Breast epithelium (tissue), 4 donors: Measurements from ENCODE around the gene PTPRM. TPM values are rescaled to one million over a fixed set of nuclear protein-coding genes. Genes with fewer than 3 reads are reported as not detected.

Experiments
- DNase-seq, 2 donors: peaks; one replicate each; pipeline ENCODE4 v3.0.0-alpha.2; 2019; ENCODE audit warnings: low spot score in 2 of 2
- H3K27ac ChIP-seq, 2 donors: fragments of 200-600 bp; sonication (generic) in 1 of 2; one replicate each; pipeline ENCODE4 v1.5.1; 2016 to 2019; ENCODE audit warnings: mild to moderate bottlenecking in 1 of 2
- H3K27me3 ChIP-seq, 2 donors: fragments of 200-600 bp; sonication (generic) in 1 of 2; one replicate each; pipeline versions ENCODE4 v1.5.1 to v1.6.0; 2017 to 2019; ENCODE audit warnings: control low read depth in 1 of 2, mild to moderate bottlenecking in 1 of 2
- H3K36me3 ChIP-seq: fragments of 200-600 bp; one replicate; pipeline ENCODE4 v1.5.1; 2019
- H3K4me1 ChIP-seq, 2 donors: fragments of 200-600 bp; sonication (generic); one replicate each; pipeline ENCODE4 v1.5.1; 2016 to 2019; ENCODE audit warnings: control low read depth in 1 of 2
- H3K4me3 ChIP-seq, 3 donors: fragments of 200-600 bp; sonication (generic); 1 replicate in 2 of 3; 2 replicates in 1 of 3; pipeline ENCODE4 v1.5.1; 2016 to 2019; ENCODE audit warnings: mild to moderate bottlenecking in 3 of 3, moderate library complexity in 2 of 3
- H3K9me3 ChIP-seq, 2 donors: fragments of 200-600 bp; sonication (generic) in 1 of 2; one replicate each; pipeline ENCODE4 v1.5.1; 2016 to 2019; ENCODE audit warnings: control low read depth in 1 of 2
- POLR2A ChIP-seq: fragments of 450-650 bp; IDR thresholded peaks from one replicate; pipeline ENCODE4 v1.6.1; 2016; ENCODE audit warnings: antibody characterized with exemption, mild to moderate bottlenecking, moderate library complexity
- POLR2AphosphoS5 ChIP-seq, 3 donors: sonication (generic); formaldehyde crosslinking; IDR thresholded peaks; one replicate each; pipeline ENCODE4 v1.6.1; 2017; ENCODE audit warnings: antibody characterized with exemption in 3 of 3
- intact Hi-C: fragments of 100-400 bp; cut with DNase I; formaldehyde crosslinking; loops from one replicate; pipeline ENCODE4 v1.15.1; 2023; ENCODE audit warnings: low total_unique reads
- total RNA-seq, 3 donors: library from RNA; depleted of rRNA; stranded (reverse); fragments of >200 nt; gene quantifications; one replicate each; pipeline ENCODE4 v1.1.0, GENCODE V29; 2016
- TF ChIP-seq, protein P1 (sequence below), 3 donors: fragments of 450-650 bp; IDR thresholded peaks; one replicate each; pipeline ENCODE4 v1.5.1; 2016 to 2017; ENCODE audit warnings: antibody characterized with exemption in 3 of 3, mild to moderate bottlenecking in 3 of 3, moderate library complexity in 3 of 3

The PTPRM gene
- total RNA-seq, 3 donors from 2014 or later = 41.7 to 181 (median 140) TPM

DNA sequence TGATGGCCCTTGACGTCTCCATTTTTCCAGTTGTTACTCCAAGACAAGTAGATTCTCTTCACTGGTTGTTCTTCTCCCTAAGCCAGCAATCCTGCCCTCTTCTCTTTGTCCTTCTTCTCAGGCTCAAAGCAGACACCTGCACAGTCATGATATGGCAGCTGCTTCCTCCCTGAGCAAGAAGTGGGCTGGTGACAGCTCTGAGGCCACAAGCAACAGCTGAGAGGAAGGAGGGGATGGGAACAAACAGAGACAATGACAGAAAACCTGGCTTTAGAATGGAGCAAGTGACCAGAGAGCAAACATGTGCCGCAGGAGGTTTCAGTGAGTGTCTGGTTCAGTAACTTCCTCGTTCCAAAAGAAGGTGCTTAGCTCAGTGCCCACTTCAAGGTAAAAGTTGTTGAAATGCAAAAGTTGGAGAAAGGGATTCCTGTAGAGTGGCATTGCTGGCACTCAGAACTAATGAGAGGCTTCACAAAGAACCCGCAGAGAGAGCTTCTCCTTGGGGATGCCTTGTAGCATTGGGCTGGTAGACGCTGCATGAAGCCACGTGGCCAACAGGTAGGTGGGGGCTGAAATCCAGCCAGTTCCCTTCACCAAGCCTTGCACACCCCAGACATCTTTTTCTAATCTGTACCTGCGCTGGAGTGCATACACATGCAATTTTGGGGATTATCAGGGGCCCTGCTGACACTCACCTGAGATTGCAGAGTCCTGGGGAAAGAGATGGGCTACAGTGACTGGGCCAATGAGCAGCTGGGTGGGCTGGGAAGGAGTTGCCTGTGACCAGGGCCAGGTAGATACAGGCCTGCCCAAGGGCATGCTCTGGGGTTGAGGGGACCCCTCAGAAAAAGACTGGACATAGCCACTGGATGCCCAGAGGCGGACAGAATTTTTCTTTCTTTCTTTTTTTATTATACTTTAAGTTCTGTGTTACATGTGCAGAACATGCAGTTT lies 888.8 kb downstream of the PTPRM start:
- H3K9me3 ChIP-seq = no peaks in the 10 kb centered on the region
- no peak for TF ChIP-seq POLR2A
- no peak for TF ChIP-seq POLR2AphosphoS5 (IDR thresholded peaks at IDR 0.05)
- TF ChIP-seq, protein P1, sequence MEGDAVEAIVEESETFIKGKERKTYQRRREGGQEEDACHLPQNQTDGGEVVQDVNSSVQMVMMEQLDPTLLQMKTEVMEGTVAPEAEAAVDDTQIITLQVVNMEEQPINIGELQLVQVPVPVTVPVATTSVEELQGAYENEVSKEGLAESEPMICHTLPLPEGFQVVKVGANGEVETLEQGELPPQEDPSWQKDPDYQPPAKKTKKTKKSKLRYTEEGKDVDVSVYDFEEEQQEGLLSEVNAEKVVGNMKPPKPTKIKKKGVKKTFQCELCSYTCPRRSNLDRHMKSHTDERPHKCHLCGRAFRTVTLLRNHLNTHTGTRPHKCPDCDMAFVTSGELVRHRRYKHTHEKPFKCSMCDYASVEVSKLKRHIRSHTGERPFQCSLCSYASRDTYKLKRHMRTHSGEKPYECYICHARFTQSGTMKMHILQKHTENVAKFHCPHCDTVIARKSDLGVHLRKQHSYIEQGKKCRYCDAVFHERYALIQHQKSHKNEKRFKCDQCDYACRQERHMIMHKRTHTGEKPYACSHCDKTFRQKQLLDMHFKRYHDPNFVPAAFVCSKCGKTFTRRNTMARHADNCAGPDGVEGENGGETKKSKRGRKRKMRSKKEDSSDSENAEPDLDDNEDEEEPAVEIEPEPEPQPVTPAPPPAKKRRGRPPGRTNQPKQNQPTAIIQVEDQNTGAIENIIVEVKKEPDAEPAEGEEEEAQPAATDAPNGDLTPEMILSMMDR (IDR thresholded peaks at IDR 0.05) = no peak
- H3K36me3 ChIP-seq = no peaks in the 10 kb centered on the region
- intact Hi-C loops = no loop called here
- H3K27me3 ChIP-seq = no peaks in the 10 kb centered on the region
- H3K27ac ChIP-seq = no peak overlapping the region
- DNase-seq = no peak
- H3K4me3 ChIP-seq = no peak overlapping the region
- no peaks in the 10 kb centered on the region for H3K4me1 ChIP-seq
